Measurements from ENCODE around the gene NKIRAS2.

The NKIRAS2 gene

DNA sequence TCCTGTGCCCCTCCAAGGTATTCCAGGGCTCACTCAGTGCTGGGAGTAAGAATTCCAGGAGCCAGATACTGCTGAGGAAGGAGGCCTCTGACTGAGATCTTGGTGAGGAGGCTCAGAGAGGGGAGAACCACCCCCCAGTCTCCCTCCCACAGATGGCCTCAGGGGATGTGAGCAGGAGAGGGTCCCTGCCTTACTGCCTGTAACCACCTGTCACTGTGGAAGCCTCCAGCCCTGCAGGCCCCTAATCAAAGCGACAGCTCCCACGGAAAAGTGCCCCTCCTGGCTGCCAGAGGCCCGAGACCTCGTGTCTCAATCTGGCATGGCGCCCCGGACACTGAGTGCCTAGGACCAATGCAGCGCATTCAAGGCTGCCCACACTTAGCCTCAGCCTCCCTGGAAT, 38.2 kb downstream of the NKIRAS2 start:
- no peak for DNase-seq

DNA sequence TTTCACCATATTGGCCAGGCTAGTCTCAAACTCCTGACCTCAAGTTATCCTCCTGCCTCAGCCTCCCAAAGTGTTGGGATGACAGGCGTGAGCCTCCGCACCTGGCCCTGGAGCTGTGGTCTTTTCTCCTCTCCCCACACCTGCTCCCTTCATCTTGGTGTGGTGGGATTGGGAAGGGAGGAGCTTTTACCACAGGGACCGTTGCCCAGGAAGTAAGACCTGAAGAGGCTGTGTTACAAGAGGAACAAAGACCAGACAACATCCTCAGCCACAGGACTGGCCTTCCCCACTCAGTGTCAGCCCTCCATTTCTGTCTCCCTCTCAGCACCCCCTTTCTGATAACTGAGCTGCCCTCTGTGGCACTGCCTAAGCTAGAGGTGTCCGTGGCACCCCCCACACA, 39.9 kb downstream of the NKIRAS2 start:
- no peak for DNase-seq

DNA sequence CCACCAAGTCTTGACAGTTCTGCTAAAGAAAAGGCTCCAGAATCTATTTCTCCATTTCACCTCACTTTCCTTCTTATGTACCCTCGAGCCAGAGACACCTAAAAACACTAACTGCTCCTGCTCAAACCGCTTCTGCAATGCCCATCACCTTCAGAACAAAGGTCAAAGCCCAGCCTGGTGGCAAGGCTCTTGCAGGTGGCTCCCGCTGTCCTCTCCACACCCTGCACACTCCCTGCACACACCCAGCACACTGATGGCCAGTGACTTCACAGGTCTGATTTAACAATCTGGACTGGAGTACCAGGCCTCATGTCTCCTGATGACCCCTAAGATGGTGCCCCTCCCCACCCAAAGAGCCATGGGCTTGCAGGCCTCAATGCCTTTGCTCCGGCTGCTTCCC, 40.3 kb downstream of the NKIRAS2 start:
- no peak for DNase-seq

DNA sequence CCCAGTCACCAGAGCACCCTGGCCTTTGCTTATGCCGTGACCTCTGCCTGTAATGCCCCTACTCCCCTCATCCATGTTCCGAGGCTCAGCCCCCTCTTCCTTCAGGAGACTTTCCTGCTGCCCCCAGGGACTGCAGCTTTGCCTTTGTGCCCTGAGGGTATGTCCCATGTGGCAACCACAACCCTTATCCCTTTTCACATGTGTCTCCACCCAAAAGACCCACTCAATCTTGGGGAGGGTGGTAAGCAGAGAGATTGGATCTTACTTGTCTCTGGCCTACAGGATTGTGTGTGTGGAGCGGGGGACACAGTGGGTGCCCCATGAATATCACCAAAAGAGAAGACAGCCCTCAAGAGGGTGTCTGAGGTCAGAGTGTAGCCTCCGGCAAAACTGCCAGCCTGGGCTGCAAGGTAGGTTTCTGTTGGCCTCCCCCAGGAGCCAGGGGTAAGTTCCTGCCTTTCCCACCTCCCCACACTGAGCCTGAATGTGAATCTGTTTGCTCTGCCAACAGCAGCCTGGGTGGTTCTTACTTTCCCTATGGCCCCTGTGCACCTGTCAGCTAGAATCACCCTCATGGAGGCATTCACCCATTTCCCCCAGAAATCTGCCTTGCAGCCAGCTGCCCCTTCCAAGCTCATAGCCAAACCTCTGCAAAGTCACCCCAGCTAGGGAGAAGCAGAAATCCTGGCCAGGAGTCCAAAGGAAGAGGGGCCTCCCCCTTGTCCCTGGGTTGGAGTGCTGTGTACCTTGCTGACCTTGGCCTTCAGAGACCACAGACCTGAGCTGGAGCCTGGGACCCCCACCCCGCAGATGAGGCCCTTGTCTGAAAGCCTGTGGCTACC, 42.0 kb downstream of the NKIRAS2 start:
- DNase-seq = no peak

DNA sequence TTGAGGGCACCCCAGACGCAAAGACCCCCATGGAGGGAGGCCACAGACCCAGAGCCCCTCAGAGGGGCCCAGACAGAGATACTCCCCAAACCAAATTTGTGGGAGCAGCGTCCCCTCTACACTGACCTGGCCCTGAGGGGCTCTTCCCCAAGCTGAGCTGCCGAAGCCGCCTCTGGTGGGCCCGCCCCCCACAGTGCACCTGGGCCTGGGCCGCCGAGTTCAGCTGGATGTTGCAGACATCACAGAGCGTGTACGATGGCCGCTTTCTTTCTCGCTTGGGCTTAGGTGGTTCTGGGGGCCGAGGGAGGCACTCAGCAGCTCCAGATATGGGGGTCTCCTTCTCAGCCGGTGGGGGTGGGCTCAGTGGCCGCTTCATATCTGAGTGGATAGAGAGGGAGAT, 42.8 kb downstream of the NKIRAS2 start:
- no peak for DNase-seq

DNA sequence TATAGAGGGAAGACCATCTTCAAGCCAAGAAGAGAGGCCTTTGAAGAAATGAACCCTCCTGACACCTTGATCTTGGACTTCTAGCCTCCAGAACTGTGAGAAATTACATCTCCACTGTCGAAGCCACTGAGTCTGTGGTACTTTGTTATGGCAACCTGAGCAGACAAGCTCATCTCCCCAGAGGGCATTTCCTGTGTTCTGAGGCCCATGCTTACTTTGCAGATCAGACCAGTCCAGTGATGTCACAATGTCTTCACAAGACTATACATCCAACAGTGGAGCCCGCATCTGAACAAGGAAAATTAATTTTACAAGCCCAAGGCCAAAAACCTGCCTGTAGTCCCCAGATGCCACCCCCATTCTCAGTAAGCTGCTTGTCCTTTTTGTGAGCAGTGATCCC, 45.3 kb downstream of the NKIRAS2 start:
- DNase-seq = no peak

GRCh38 chr17:42067371-42068091, 47.6 kb downstream of the NKIRAS2 start:
- DNase-seq = peak; percentile 21

DNA sequence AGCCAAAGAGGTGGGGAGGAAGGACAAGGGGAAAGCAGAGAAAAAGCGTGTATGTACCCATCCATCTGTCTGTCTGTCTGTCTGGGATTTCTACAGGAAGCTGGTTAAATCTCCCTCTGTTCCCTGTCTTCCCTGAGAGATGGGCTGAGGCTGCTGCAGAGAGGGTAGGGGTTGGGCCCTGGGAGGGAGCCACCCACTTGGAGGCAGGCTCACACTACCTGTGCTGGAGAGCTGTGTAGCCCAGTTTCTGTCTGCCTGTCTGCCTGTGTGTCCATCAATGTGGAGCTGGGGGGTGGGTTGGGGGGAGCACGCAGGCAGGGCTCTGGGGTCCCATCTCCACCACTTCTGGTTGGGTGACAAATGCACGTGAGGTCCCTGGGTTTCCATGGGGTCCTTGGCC, 49.1 kb downstream of the NKIRAS2 start:
- no peak for DNase-seq

DNA sequence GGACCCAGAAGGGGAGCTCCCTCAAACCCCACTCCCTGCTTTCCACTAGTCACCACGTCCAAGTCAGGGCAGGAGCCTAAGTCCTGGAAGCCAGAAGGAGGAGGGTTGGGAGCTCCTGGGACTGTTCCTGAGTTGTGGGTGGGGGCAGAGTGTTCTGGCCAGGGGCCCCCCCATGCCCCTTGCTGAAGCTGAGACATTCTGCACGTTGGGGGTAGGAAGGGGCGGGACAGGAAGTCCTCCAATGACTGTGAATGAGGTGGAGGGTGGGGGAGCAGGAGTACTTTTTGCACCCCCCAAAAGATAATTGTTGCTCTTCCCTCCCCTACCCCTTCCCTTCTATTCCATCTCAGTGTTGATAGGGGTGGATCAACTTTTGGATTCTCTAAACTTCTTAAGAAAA, 51.9 kb downstream of the NKIRAS2 start:
- no peak for DNase-seq

GRCh38 chr17:42072323-42073187, 52.7 kb downstream of the NKIRAS2 start:
- no peak for DNase-seq
